ENCODE measurements around the gene PARD6G.
"Not testable (repeated sequence)": the region's sequence is repeated elsewhere in the genome, so short reads cannot be mapped to it uniquely, and the experiment has no call there.

Gene PARD6G, protein sequence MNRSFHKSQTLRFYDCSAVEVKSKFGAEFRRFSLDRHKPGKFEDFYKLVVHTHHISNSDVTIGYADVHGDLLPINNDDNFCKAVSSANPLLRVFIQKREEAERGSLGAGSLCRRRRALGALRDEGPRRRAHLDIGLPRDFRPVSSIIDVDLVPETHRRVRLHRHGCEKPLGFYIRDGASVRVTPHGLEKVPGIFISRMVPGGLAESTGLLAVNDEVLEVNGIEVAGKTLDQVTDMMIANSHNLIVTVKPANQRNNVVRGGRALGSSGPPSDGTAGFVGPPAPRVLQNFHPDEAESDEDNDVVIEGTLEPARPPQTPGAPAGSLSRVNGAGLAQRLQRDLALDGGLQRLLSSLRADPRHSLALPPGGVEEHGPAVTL

DNA sequence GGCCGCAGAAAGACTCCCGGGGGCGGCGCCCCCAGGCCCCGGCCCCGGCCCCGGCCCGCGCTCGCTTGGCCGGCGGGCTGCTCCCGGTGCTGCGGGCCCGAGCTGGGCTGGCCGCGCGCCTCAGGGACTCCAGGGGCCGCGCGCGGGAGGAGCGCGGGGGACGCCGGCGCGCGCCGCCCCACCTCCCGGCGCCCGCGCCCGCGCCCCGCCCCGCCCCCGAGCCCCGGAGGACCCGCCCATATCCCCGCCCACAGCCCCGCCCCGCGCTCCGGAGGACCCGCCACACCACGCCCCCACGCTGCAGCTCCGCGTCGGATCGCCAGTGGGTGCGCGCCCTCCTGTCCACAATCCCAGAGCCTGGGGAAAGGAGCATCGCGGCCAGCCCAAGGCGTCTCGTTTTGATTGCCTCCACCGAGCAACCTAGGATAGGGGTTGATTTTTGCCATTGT, at the start of gene PARD6G:
Gene PARD6G, minus strand, starts transcription at position 122 of the 449 bp plus-strand sequence. CDS start 166 bp downstream, outside the sequence.
- peak within 1 kb of the TSS; percentile 65 for H3K4me3 ChIP-seq (ENCODE audit: low read depth, low read length)
- TF ChIP-seq, protein P1, sequence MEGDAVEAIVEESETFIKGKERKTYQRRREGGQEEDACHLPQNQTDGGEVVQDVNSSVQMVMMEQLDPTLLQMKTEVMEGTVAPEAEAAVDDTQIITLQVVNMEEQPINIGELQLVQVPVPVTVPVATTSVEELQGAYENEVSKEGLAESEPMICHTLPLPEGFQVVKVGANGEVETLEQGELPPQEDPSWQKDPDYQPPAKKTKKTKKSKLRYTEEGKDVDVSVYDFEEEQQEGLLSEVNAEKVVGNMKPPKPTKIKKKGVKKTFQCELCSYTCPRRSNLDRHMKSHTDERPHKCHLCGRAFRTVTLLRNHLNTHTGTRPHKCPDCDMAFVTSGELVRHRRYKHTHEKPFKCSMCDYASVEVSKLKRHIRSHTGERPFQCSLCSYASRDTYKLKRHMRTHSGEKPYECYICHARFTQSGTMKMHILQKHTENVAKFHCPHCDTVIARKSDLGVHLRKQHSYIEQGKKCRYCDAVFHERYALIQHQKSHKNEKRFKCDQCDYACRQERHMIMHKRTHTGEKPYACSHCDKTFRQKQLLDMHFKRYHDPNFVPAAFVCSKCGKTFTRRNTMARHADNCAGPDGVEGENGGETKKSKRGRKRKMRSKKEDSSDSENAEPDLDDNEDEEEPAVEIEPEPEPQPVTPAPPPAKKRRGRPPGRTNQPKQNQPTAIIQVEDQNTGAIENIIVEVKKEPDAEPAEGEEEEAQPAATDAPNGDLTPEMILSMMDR (IDR thresholded peaks at IDR 0.05; ENCODE audit: low read depth, low read length) = no peak

DNA sequence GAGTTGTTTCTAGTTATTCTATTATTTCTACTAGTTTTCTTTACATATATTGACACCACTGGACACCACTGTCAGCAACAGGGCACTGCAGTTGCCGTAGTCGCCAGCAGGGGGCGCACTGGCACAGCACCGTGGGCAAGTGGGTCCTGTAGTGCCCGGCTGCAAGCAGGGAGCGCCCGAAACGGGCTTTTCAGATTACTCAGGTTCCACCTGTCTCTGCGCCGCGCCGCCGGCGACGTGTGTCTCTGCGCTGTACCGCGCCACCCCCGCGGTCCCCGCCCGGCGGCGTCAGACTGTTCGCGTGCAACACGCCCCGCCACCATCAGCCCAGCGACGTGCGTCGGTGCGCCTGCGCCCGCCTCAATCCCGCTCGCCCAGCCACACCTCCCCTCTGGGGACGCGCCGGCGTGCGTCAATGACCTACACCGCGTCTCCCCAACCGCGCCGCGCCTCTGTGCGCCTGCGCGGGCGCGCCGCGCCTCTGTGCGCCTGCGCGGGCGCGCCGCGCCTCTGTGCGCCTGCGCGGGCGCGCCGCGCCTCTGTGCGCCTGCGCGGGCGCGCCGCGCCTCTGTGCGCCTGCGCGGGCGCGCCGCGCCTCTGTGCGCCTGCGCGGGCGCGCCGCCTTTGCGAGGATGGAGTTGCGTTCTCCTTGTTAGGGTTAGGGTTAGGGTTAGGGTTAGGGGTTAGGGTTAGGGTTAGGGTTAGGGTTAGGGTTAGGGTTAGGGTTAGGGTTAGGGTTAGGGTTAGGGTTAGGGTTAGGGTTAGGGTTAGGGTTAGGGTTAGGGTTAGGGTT, 15.1 kb upstream of the PARD6G start:
- TF ChIP-seq, protein P1 (IDR thresholded peaks at IDR 0.05; ENCODE audit: low read depth, low read length) = peak; percentile 37
- not testable (repeated sequence) for H3K4me3 ChIP-seq (ENCODE audit: low read depth, low read length)

DNA sequence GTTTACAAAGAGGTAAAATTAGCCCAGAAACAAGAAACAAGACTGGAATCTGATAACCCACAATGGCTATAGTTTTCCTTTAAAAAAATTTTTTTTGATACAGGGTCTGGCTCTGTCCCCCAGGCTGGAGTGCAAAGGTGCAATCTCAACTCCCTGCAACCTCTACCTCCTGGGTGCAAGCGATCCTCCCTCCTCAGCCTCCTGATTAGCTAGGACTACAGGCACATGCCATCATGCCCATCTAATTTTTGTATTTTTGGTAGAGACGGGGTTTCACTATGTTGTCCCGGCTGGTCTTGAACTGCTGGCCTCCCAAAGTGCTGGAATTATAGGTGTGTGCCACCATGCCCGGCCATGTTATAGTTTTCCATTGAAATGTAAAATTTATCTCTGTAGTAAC, 12.3 kb upstream of the PARD6G start:
- TF ChIP-seq, protein P1 (IDR thresholded peaks at IDR 0.05; ENCODE audit: low read depth, low read length) = no peak
- no peak overlapping the region for H3K4me3 ChIP-seq (ENCODE audit: low read depth, low read length)

DNA sequence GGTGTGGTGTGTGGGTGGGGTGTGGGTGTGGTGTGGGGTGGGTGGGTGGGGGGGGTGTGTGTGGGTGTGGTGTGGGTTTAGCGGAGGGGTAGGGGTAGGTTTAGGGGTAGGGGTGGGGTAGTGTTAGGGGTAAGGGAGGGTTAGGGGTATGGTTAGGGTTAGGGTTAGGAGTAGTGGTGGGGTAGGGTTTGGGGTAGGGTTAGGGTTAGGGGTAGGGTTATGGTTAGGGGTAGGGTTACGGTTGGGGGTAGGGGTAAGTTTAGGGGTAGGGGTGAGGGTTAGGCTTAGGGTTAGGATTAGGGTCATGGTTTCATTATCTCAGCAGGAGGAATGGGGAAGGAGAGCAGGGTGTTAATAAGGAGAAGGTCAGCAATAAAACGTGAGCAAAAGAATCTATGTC, 11.3 kb upstream of the PARD6G start:
- TF ChIP-seq, protein P1 (IDR thresholded peaks at IDR 0.05; ENCODE audit: low read depth, low read length) = no peak

DNA sequence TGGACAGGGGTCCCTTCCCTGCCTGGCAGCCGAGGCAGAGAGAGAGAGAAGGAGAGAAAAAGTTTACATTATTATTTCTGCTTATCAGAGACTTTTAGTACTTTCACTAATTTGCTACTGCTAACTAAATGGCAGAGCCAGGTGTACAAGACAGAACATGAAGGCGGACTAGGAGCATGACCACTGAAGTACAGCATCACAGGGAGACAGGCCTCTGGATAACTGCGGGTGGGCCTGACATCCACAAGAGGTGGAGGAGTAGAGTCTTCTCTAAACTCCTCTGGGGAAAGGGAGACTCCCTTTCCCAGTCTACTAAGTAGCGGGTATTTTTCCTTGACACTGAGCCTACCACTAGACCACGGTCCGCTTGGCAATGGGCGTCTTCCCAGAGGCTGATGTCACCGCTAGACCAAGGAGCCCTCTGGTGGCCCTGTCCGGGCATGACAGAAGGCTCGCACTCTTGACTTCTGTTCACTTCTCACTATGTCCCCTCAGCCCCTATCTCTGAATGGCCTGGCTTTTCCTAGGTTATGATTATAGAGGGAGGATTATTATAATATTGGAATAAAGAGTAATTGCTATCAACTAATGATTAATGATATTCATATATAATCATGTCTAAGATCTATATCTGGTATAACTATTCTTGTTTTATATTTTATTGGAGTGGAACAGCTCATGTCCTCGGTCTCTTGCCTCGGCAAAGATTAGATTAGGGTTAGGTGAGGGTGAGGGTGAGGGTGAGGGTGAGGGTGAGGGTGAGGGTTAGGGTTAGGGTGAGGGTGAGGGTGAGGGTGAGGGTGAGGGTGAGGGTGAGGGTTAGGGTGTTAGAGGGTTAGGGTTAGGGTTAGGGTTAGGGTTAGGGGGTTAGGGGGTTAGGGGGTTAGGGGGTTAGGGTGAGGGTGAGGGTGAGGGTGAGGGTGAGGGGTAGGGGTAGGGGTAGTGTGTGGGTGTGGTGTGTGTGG, 10.5 kb upstream of the PARD6G start:
- TF ChIP-seq, protein P1 (IDR thresholded peaks at IDR 0.05; ENCODE audit: low read depth, low read length) = peak; percentile 88
- H3K4me3 ChIP-seq (ENCODE audit: low read depth, low read length) = not testable (repeated sequence)

More for the DNA sequence above, 11.3 kb upstream of the PARD6G start:
- no peak overlapping the region for H3K4me3 ChIP-seq (ENCODE audit: low read depth, low read length)

DNA sequence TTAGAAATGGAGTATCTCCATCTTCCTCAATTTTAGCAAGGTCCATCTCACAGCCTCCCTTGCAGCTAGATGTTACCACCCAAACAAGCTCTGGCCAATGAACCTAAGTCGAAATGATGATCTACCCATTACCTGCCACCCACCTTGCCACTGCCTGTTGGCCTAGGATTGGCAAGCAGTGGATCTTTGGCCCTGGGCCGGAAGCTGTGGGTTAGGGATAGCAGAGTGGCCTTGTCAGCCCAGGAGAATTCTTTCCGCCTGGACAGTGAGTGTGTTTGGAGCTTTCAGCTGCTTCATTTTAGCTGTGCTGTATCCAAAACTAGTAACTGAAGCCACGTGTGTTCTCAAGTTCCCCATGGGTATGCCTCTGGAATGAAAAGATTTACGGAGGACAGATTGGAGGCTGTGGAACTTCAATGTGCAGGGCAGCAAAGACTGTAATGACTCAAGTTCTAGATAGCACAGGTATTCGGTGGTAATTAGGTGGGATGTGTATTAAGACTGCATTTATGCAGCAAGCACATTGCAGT, 7.7 kb upstream of the PARD6G start:
- H3K4me3 ChIP-seq (ENCODE audit: low read depth, low read length) = no peak overlapping the region
- TF ChIP-seq, protein P1 (IDR thresholded peaks at IDR 0.05; ENCODE audit: low read depth, low read length) = no peak
